ENCODE data around the gene LRRC9.

LRRC9 gene

GRCh38 chr14:59919570-59920377 is at the start of gene LRRC9 (continued):
- TF ChIP-seq KLF16 (tag by site-specific recombination; IDR thresholded peaks at IDR 0.05) (no peak), FEZF1 (tag by site-specific recombination; IDR thresholded peaks at IDR 0.05) (no peak), ZNF777 (tag by site-specific recombination; IDR thresholded peaks at IDR 0.05; ENCODE audit: borderline replicate concordance) (0 out of 2 replicates have a peak, but pooled peaks have one; percentile 36), ZBTB21 (tag by site-specific recombination; IDR thresholded peaks at IDR 0.05) (peak; percentile 62), GLI2 (tag by site-specific recombination; IDR thresholded peaks at IDR 0.05; ENCODE audit: borderline replicate concordance, low read depth) (no peak), ZNF76 (tag by site-specific recombination; IDR thresholded peaks at IDR 0.05; ENCODE audit: borderline replicate concordance, low read depth) (peak; percentile 62; the same call in 1 of the 2 replicates), ZNF561 (tag by site-specific recombination; IDR thresholded peaks at IDR 0.05; ENCODE audit: borderline replicate concordance) (no peak), GLIS1 (tag by site-specific recombination; IDR thresholded peaks at IDR 0.05) (peak; percentile 63), ZNF341 (tag by site-specific recombination; IDR thresholded peaks at IDR 0.05; ENCODE audit: low read depth) (peak; percentile 33; the same call in 1 of the 2 replicates), ZNF501 (tag by site-specific recombination; IDR thresholded peaks at IDR 0.05) (no peak), CTCF (tag by site-specific recombination; IDR thresholded peaks at IDR 0.05) (peak; percentile 34; the same call in 1 of the 2 replicates), ZBTB20 (tag by site-specific recombination; IDR thresholded peaks at IDR 0.05) (0 out of 2 replicates have a peak, but pooled peaks have one; percentile 26), ZNF664 (tag by site-specific recombination; IDR thresholded peaks at IDR 0.05) (no peak)
- TF ChIP-seq, protein P1, sequence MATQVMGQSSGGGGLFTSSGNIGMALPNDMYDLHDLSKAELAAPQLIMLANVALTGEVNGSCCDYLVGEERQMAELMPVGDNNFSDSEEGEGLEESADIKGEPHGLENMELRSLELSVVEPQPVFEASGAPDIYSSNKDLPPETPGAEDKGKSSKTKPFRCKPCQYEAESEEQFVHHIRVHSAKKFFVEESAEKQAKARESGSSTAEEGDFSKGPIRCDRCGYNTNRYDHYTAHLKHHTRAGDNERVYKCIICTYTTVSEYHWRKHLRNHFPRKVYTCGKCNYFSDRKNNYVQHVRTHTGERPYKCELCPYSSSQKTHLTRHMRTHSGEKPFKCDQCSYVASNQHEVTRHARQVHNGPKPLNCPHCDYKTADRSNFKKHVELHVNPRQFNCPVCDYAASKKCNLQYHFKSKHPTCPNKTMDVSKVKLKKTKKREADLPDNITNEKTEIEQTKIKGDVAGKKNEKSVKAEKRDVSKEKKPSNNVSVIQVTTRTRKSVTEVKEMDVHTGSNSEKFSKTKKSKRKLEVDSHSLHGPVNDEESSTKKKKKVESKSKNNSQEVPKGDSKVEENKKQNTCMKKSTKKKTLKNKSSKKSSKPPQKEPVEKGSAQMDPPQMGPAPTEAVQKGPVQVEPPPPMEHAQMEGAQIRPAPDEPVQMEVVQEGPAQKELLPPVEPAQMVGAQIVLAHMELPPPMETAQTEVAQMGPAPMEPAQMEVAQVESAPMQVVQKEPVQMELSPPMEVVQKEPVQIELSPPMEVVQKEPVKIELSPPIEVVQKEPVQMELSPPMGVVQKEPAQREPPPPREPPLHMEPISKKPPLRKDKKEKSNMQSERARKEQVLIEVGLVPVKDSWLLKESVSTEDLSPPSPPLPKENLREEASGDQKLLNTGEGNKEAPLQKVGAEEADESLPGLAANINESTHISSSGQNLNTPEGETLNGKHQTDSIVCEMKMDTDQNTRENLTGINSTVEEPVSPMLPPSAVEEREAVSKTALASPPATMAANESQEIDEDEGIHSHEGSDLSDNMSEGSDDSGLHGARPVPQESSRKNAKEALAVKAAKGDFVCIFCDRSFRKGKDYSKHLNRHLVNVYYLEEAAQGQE (tag by site-specific recombination; IDR thresholded peaks at IDR 0.05) = no peak
- TF ChIP-seq, protein P2, sequence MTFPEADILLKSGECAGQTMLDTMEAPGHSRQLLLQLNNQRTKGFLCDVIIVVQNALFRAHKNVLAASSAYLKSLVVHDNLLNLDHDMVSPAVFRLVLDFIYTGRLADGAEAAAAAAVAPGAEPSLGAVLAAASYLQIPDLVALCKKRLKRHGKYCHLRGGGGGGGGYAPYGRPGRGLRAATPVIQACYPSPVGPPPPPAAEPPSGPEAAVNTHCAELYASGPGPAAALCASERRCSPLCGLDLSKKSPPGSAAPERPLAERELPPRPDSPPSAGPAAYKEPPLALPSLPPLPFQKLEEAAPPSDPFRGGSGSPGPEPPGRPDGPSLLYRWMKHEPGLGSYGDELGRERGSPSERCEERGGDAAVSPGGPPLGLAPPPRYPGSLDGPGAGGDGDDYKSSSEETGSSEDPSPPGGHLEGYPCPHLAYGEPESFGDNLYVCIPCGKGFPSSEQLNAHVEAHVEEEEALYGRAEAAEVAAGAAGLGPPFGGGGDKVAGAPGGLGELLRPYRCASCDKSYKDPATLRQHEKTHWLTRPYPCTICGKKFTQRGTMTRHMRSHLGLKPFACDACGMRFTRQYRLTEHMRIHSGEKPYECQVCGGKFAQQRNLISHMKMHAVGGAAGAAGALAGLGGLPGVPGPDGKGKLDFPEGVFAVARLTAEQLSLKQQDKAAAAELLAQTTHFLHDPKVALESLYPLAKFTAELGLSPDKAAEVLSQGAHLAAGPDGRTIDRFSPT (tag by site-specific recombination; IDR thresholded peaks at IDR 0.05) = no peak
- TF ChIP-seq, protein P3, sequence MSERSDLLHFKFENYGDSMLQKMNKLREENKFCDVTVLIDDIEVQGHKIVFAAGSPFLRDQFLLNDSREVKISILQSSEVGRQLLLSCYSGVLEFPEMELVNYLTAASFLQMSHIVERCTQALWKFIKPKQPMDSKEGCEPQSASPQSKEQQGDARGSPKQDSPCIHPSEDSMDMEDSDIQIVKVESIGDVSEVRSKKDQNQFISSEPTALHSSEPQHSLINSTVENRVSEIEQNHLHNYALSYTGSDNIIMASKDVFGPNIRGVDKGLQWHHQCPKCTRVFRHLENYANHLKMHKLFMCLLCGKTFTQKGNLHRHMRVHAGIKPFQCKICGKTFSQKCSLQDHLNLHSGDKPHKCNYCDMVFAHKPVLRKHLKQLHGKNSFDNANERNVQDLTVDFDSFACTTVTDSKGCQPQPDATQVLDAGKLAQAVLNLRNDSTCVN (tag by site-specific recombination; optimal IDR thresholded peaks at IDR 0.05) = peak; percentile 38
